M059J (cell line): Measurements from ENCODE around the gene C1orf74. TPM values are rescaled to one million over a fixed set of nuclear protein-coding genes. Genes with fewer than 3 reads are reported as not detected.

Experiments
- DNase-seq: peaks from one replicate; pipeline ENCODE4 v3.0.0-alpha.2; 2012; ENCODE audit warnings: low read depth
- total RNA-seq: library from RNA; depleted of rRNA; stranded (reverse); fragments of >200 nt; shearing (Covaris generic); gene quantifications from 2 replicates; pipeline ENCODE4 v1.2.3, GENCODE V29; 2014; rRNA removed

The C1orf74 gene
- total RNA-seq, result 4.0 and 5.7 TPM in 2 replicates

- DNase-seq, result peak; percentile 97
Measured at GRCh38 chr1:209784265-209785169, at the start of gene C1orf74. Gene C1orf74, minus strand, starts transcription at chr1:209784559. Its CDS starts 925 bp downstream, at chr1:209783634.

GRCh38 chr1:209831615-209832014 lies 47.3 kb upstream of the C1orf74 start:
- DNase-seq, result peak; percentile 59

GRCh38 chr1:209830722-209831121 lies 46.4 kb upstream of the C1orf74 start:
- no peak for DNase-seq

- no peak for DNase-seq
Measured at GRCh38 chr1:209829716-209830115, 45.4 kb upstream of the C1orf74 start.

- DNase-seq, result peak; percentile 95
Measured at GRCh38 chr1:209827384-209828262, 43.3 kb upstream of the C1orf74 start, which contains the start of gene UTP25. Gene UTP25, plus strand, starts transcription at chr1:209827972. Its CDS starts 92 bp downstream, at chr1:209828064.

- DNase-seq, result no peak
Measured at GRCh38 chr1:209825591-209826434, 41.5 kb upstream of the C1orf74 start.

- DNase-seq, result peak; percentile 64
Measured at GRCh38 chr1:209823143-209824041, 39.0 kb upstream of the C1orf74 start.

DNA sequence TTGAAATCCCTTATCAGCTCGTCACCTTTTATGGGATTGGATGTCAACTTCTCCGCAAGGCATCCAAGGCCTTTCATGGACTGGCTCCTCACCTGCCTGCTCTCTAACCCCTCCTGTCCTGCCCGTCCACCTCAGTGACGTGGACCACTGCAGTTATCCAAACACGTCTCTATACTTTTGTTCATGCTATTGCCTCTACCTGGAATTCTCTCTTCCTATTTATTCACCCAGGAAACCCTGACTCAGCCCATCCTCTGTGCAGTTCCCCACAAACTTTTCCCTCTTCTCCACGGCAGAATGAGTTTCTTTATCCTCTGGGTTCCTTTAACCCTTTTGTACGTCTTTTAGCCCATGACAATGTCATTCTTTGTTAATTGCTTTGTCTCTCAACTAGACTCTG lies 38.3 kb upstream of the C1orf74 start:
- DNase-seq, result no peak

DNA sequence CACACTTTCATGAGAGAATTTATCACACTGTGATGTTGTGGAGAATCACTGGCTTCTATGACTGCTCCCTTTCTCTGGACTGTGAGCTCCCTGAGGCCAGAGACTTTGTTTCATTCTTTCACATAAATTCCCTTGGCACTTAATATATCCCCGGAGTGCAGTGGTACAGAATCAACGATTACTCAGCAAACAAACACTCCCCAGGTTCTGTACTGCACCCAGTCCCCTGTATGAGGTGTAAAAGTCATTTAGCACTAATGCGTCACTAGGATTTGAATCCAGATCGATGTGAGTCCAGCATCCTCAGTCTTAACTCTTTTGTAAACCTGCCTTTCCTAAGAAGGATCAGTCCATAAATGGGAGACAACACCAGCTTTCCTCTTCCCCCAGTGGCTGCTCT lies 36.6 kb upstream of the C1orf74 start:
- DNase-seq, result no peak

DNA sequence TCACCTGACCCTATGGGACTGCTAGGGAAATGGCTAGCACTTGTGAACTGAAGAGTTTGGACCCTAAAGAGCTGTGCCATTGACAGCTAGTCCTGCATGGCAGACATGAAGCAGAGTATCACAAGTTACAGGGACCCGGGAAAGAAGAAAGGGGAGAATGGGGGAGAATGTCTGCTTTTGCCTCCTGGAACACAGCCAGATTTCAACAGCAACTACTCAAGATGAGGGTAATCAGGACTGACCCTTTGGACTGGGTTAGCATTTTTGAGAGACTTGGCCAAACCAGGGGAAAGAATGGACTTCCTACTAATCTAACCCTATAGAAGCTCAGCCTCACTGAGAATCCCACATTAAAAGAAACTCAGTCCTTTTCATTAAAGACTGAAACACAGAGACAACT lies 34.7 kb upstream of the C1orf74 start:
- DNase-seq, result no peak

DNA sequence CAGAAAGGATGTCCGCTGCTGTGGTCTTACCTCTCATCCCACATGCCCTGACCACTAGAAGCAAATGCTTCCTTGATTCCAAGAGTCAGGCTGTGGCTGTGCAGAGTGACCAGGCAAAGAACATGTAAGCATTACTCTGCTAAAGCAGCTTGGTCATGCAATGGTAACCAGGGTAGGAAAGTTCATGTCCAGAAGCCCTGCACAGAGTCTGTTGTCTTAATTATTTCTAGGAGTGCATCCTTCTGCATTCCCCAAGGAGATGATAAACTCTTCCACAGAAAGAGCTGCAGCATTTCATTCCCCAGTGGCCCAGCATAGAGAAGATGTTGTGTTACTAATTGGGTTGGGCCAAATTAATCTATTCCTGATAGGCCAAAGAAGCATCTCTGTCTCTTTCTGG lies 33.3 kb upstream of the C1orf74 start:
- DNase-seq, result no peak

DNA sequence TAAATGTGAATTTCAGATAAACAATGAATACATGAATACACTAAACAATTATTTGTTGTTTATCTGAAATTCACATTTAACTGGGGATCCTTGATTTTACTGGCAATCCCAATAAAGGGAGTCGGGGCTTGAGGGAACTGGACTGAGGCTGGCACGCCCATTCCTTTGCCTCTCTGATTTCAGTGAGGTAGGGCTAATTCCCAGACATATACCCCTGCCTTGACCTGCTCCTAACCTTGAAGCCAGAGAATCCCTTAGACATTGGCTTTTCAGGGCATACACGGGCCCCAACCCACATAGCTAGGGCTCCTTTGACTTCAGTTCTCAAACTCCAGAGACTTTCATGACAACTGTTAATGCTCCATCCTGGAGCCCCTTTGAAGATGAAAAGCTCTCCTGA lies 32.6 kb upstream of the C1orf74 start:
- DNase-seq, result no peak

DNA sequence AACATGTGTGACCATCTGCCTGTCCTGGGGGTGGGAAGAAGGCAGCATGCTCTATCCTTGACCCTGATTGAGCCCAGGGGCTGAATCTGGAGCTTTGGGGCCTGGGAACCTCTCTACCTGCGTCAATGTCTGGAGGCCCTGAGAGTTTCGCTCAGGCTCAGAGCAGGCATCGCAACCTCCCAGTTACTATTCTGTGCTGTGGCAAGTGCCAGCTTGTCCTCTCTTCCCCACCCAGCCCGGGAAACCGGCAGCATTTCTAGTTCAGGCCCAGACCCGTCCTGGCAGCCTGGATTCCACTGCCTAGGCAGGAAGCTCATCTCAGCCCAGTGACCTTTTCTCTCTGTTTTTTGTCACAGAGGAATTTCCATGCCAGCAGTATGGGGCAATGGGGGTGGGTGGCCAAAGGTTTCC lies 31.6 kb upstream of the C1orf74 start:
- no peak for DNase-seq

DNA sequence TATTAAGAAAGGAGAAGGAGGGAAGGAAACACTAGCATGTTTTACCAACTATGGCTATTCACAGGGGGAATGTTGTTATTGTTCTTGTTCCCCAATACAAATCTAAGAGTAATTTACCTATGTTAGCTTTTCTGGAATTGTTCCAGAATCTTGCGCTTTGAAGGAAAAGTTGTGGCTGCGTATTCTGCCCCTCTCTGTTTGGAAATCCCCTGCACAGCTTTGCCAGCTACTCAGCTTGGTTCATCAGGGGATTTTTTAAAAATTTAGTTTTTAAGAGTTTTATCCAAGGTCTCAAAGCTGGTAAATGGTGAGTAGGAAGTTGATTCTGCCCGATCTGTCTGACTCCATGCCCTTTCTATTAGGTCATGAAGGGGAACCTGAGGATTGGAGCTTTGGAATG lies 31.1 kb upstream of the C1orf74 start:
- no peak for DNase-seq

DNA sequence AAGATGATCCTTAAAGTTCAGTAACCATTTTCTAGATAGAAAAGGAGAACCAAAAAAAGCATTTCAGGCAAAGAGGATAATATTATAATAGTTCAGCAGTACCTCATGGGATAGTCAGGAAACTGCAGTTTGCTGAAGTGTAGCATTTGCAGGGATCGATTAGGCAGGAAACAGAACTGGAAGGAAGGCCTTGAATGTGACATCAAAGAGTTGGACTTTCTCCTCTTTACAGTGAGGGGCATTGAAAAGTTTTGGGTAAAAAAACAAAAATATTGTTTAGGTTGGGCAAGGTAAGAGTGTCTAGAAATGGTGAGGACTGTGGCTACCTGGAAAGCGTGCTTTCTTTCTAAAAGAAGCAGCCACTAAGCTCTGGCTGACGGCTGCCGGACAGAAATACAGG lies 29.5 kb upstream of the C1orf74 start:
- no peak for DNase-seq

GRCh38 chr1:209810783-209811182 lies 26.4 kb upstream of the C1orf74 start:
- DNase-seq, result no peak

GRCh38 chr1:209809611-209810010 lies 25.3 kb upstream of the C1orf74 start:
- DNase-seq, result no peak

DNA sequence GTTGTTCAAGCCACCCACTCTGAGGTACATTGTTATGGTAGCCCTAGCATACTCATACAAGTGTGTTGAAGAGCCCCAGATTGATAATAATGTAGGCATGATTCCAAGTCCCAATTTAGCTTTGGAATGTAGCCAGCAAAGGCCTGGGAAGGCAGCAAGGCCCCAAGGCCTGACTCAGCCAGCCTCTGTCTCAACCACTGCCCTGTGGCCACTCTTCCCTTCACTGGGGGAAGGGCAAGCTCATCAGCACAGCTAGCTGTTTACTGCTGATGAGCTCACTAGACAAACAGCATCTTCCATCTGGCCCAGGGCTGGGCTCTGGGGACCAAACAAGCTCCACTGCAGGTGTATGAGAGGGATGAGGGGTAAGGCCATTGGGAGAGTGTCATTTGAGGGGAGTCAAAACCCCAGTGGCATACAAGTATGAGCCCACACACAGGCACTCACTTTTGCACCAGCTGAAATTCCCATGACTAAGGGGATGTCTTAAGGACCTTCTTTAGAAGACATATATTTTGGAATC lies 23.8 kb upstream of the C1orf74 start:
- DNase-seq, result peak; percentile 98

GRCh38 chr1:209807509-209807908 lies 23.1 kb upstream of the C1orf74 start:
- DNase-seq, result no peak
